Nephron (organoid): ENCODE measurements around the gene TMEM240.

ENCODE experiments used
- H3K27ac Mint-ChIP-seq, 3 experiments: 2 replicates each; pipeline ENCODE4 v1.8.0; 2020; ENCODE audit warnings: mixed read lengths in 3 of 3, mild to moderate bottlenecking in 2 of 3, moderate library complexity in 1 of 3
- H3K27me3 Mint-ChIP-seq: 2 replicates; pipeline ENCODE4 v1.8.0; 2021; ENCODE audit warnings: low read depth, mild to moderate bottlenecking, moderate library complexity, mixed read lengths
- H3K36me3 Mint-ChIP-seq: 2 replicates; pipeline ENCODE4 v1.8.0; 2020; ENCODE audit warnings: low read depth, mixed read lengths
- H3K4me1 Mint-ChIP-seq: 2 replicates; pipeline ENCODE4 v1.8.0; 2020; ENCODE audit warnings: mixed read lengths
- H3K4me3 Mint-ChIP-seq, 3 experiments: 2 replicates each; pipeline ENCODE4 v1.8.0; 2020; ENCODE audit warnings: mild to moderate bottlenecking in 3 of 3, mixed read lengths in 3 of 3, moderate library complexity in 2 of 3
- H3K9me3 Mint-ChIP-seq: 2 replicates; pipeline ENCODE4 v1.8.0; 2020; ENCODE audit warnings: mixed read lengths
- CTCF ChIP-seq, 3 experiments: fragments of 200-600 bp; sonication (generic); IDR thresholded peaks; one replicate each; pipeline ENCODE4 v1.5.0; 2021; ENCODE audit warnings: antibody characterized with exemption in 3 of 3; ENCODE audit not compliant: unreplicated experiment in 3 of 3

Gene TMEM240

GRCh38 chr1:1574721-1575537, 34.5 kb upstream of the TMEM240 start, which contains the start of gene SSU72:
Gene SSU72 (minus strand): TSS chr1:1574863. CDS start chr1:1574557, 306 bp downstream.
- H3K4me3 Mint-ChIP-seq = peak within 1 kb of the TSS; percentile 98 to 99 (median 98)
- H3K27me3 Mint-ChIP-seq = peaks cover 12% of the 10 kb centered on the region
- H3K27ac Mint-ChIP-seq = peak within 1 kb of the TSS; percentile 96 to 100 (median 99)
- H3K9me3 Mint-ChIP-seq = no peaks in the 10 kb centered on the region
- no peak for TF ChIP-seq CTCF (IDR thresholded peaks at IDR 0.05; ENCODE audit: unreplicated experiment in 3 of 3)
- peaks cover 12% of the 10 kb centered on the region for H3K36me3 Mint-ChIP-seq
- peaks cover 22% of the 10 kb centered on the region for H3K4me1 Mint-ChIP-seq

DNA sequence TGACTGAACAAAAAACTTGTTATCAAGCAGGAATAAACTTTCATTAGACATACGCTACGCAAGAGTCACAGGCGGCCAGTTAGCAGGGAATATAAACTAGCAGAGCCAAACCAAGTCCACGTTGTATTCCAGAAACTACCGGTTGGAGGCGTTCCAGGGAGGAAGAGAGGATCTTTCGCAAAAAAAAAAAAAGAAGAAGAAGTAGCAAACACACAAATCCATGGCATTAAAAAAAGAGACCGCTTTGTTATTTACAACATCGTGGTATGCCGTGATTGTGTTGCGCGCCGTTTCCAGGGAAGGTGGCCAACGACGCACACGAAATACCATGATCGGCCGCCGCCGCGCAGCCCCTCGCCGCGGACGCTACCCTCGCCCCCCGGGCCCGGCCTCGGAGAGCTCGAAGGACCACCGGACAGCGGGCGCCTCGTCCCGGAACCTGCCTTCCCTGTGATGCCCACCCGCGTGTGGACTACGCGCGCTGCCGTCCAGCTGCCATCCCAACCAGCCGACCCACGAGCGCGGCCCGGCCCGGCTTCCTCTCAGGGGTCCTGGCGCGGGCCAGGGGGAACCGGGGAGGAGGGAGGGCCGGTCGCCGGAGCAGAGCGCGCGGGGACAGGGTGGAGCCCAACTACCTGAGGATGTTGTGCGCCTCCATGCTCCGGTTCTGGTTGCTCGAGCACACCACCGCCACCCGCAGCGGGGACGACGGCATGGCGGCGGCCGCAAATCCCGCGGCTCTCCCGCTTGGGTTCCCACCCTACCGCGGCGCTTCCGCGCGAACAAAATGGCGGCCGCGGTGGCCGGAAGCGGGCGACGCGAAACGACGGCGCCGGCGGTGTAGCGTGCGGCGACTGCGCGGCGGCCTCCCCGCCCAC, 33.7 kb upstream of the TMEM240 start:
- Mint-ChIP-seq H3K4me3 (peak overlapping the region; percentile 88 to 97 (median 93)), H3K27me3 (peaks cover 8% of the 10 kb centered on the region), H3K27ac (peak overlapping the region; percentile 96 to 99 (median 98)), H3K36me3 (peaks cover 15% of the 10 kb centered on the region), H3K9me3 (no peaks in the 10 kb centered on the region), H3K4me1 (peaks cover 30% of the 10 kb centered on the region)
- peak in 2 of 3 experiments; percentile 16 to 50 for TF ChIP-seq CTCF (IDR thresholded peaks at IDR 0.05; ENCODE audit: unreplicated experiment in 3 of 3)

GRCh38 chr1:1569341-1569740, 28.9 kb upstream of the TMEM240 start:
- Mint-ChIP-seq H3K27ac (peak overlapping the region in 1 of 3 experiments; percentile 60), H3K4me1 (peaks cover 36% of the 10 kb centered on the region), H3K9me3 (no peaks in the 10 kb centered on the region), H3K4me3 (peak overlapping the region in 2 of 3 experiments; percentile 46 to 49), H3K36me3 (peaks cover 38% of the 10 kb centered on the region), H3K27me3 (no peaks in the 10 kb centered on the region)
- TF ChIP-seq CTCF (IDR thresholded peaks at IDR 0.05; ENCODE audit: unreplicated experiment in 3 of 3) = no peak

- H3K4me1 Mint-ChIP-seq = peaks cover 31% of the 10 kb centered on the region
- H3K27ac Mint-ChIP-seq = peak overlapping the region in 2 of 3 experiments; percentile 64 to 77
- no peak for TF ChIP-seq CTCF (IDR thresholded peaks at IDR 0.05; ENCODE audit: unreplicated experiment in 3 of 3)
- H3K36me3 Mint-ChIP-seq = peaks cover 47% of the 10 kb centered on the region
- peak overlapping the region in 2 of 3 experiments; percentile 59 to 74 for H3K4me3 Mint-ChIP-seq
- H3K27me3 Mint-ChIP-seq = no peaks in the 10 kb centered on the region
- no peaks in the 10 kb centered on the region for H3K9me3 Mint-ChIP-seq
Observed at GRCh38 chr1:1567891-1568291, 27.5 kb upstream of the TMEM240 start.

GRCh38 chr1:1567152-1567875, 26.9 kb upstream of the TMEM240 start:
- H3K27me3 Mint-ChIP-seq = no peaks in the 10 kb centered on the region
- H3K9me3 Mint-ChIP-seq = no peaks in the 10 kb centered on the region
- TF ChIP-seq CTCF (IDR thresholded peaks at IDR 0.05; ENCODE audit: unreplicated experiment in 3 of 3) = no peak
- peaks cover 31% of the 10 kb centered on the region for H3K4me1 Mint-ChIP-seq
- peak overlapping the region; percentile 15 to 78 (median 64) for H3K27ac Mint-ChIP-seq
- peaks cover 49% of the 10 kb centered on the region for H3K36me3 Mint-ChIP-seq
- H3K4me3 Mint-ChIP-seq = peak overlapping the region in 2 of 3 experiments; percentile 59 to 74
